HEK293 (cell line): ENCODE results near the gene PTMA.

Source experiments
- CTCF ChIA-PET: fragments of 350-600 bp; formaldehyde crosslinking; extraction: SDS; loops from one replicate; lab custom pipeline; 2021; ENCODE audit warnings: antibody characterized with exemption; lab: Yijun Ruan, JAX
- POLR2A ChIA-PET: fragments of 300-600 bp; formaldehyde crosslinking; extraction: SDS; loops from one replicate; lab custom pipeline; 2020; ENCODE audit warnings: antibody characterized with exemption, inconsistent platforms; lab: Yijun Ruan, JAX
- H3K27ac ChIP-seq: fragments of 200-500 bp; sonication (Bioruptor generic); 2 replicates; pipeline ENCODE4 v1.5.1; 2014; ENCODE audit warnings: low read depth, low read length, control low read depth, inconsistent platforms; ENCODE audit errors: extremely low read depth
- H3K36me3 ChIP-seq, 2 experiments: fragments of 200-500 bp in 1 of 2; sonication (Bioruptor generic) in 1 of 2; 1 replicate in 1 of 2; 2 replicates in 1 of 2; pipeline ENCODE4 v1.5.1; 2014 to 2017; ENCODE audit warnings: inconsistent platforms in 2 of 2, low read length in 2 of 2; ENCODE audit not compliant: control insufficient read depth in 2 of 2, insufficient read depth in 1 of 2
- H3K4me1 ChIP-seq: fragments of 200-500 bp; sonication (Bioruptor generic); 2 replicates; pipeline ENCODE4 v1.5.1; 2014; ENCODE audit warnings: mild to moderate bottlenecking, low read length, inconsistent platforms; ENCODE audit not compliant: control insufficient read depth, insufficient read depth
- H3K4me3 ChIP-seq: 2 replicates; pipeline ENCODE4 v1.5.1; 2011; ENCODE audit warnings: low read depth, mild to moderate bottlenecking, control low read depth, low read length, moderate library complexity
- H3K9me3 ChIP-seq: fragments of 200-500 bp; sonication (Bioruptor generic); 2 replicates; pipeline ENCODE4 v1.5.1; 2014; ENCODE audit warnings: low read depth, low read length, inconsistent platforms; ENCODE audit not compliant: control insufficient read depth, insufficient read depth
- GLIS2 ChIP-seq: fragments of 450-650 bp; formaldehyde crosslinking; IDR thresholded peaks from 2 replicates; pipeline ENCODE4 v1.5.1; 2016; ENCODE audit warnings: missing biosample characterization, missing genetic modification characterization
- HOXA7 ChIP-seq: sonication (generic); formaldehyde crosslinking; IDR thresholded peaks from 2 replicates; pipeline ENCODE4 v1.8.1; 2022; ENCODE audit warnings: missing genetic modification reagents, borderline replicate concordance
- SALL2 ChIP-seq: fragments of 450-650 bp; formaldehyde crosslinking; IDR thresholded peaks from 2 replicates; pipeline ENCODE4 v1.5.0; 2017; ENCODE audit warnings: missing biosample characterization, mild to moderate bottlenecking, missing genetic modification characterization, borderline replicate concordance
- SCRT1 ChIP-seq: fragments of 450-650 bp; formaldehyde crosslinking; IDR thresholded peaks from 2 replicates; pipeline ENCODE4 v1.5.1; 2016; ENCODE audit warnings: missing biosample characterization, missing genetic modification characterization, borderline replicate concordance
- SCRT2 ChIP-seq: fragments of 450-650 bp; formaldehyde crosslinking; IDR thresholded peaks from 2 replicates; pipeline ENCODE4 v1.5.1; 2016; ENCODE audit warnings: missing biosample characterization, missing genetic modification characterization
- ZFHX2 ChIP-seq: fragments of 450-650 bp; formaldehyde crosslinking; conservative IDR thresholded peaks from 2 replicates; pipeline ENCODE4 v1.5.1; 2016; ENCODE audit warnings: missing biosample characterization, missing genetic modification characterization
- ZNF10 ChIP-seq: fragments of 450-650 bp; formaldehyde crosslinking; IDR thresholded peaks from 2 replicates; pipeline ENCODE4 v1.5.1; 2017; ENCODE audit warnings: missing biosample characterization, missing genetic modification characterization
- ZNF169 ChIP-seq: fragments of 450-650 bp; formaldehyde crosslinking; IDR thresholded peaks from 2 replicates; pipeline ENCODE4 v1.5.1; 2016; ENCODE audit warnings: missing biosample characterization, missing genetic modification characterization
- ZNF211 ChIP-seq: fragments of 450-650 bp; formaldehyde crosslinking; IDR thresholded peaks from 2 replicates; pipeline ENCODE4 v1.5.1; 2016; ENCODE audit warnings: low read depth, missing biosample characterization, missing genetic modification characterization
- ZNF223 ChIP-seq: fragments of 450-650 bp; formaldehyde crosslinking; IDR thresholded peaks from 2 replicates; pipeline ENCODE4 v1.5.1; 2016; ENCODE audit warnings: missing biosample characterization, missing genetic modification characterization
- ZNF350 ChIP-seq: fragments of 450-650 bp; formaldehyde crosslinking; IDR thresholded peaks from 2 replicates; pipeline ENCODE4 v1.5.0; 2017; ENCODE audit warnings: missing biosample characterization, mild to moderate bottlenecking, missing genetic modification characterization
- ZNF48 ChIP-seq: fragments of 450-650 bp; formaldehyde crosslinking; IDR thresholded peaks from 2 replicates; pipeline ENCODE4 v1.5.1; 2016; ENCODE audit warnings: missing biosample characterization, missing genetic modification characterization
- ZNF510 ChIP-seq: fragments of 450-650 bp; formaldehyde crosslinking; IDR thresholded peaks from 2 replicates; pipeline ENCODE4 v1.5.1; 2018; ENCODE audit warnings: mild to moderate bottlenecking, missing genetic modification characterization, missing biosample characterization; ENCODE audit not compliant: insufficient replicate concordance
- ZNF521 ChIP-seq: fragments of 450-650 bp; formaldehyde crosslinking; IDR thresholded peaks from 2 replicates; pipeline ENCODE4 v1.5.1; 2017; ENCODE audit warnings: missing biosample characterization, mild to moderate bottlenecking, missing genetic modification characterization
- ZNF529 ChIP-seq: fragments of 450-650 bp; formaldehyde crosslinking; IDR thresholded peaks from 2 replicates; pipeline ENCODE4 v1.5.1; 2017; ENCODE audit warnings: missing genetic modification characterization, missing biosample characterization; ENCODE audit not compliant: insufficient replicate concordance
- ZNF621 ChIP-seq: fragments of 450-650 bp; formaldehyde crosslinking; IDR thresholded peaks from 2 replicates; pipeline ENCODE4 v1.5.1; 2017; ENCODE audit warnings: missing biosample characterization, missing genetic modification characterization
- ZNF623 ChIP-seq: fragments of 450-650 bp; formaldehyde crosslinking; IDR thresholded peaks from 2 replicates; pipeline ENCODE4 v1.5.1; 2016; ENCODE audit warnings: missing biosample characterization, missing genetic modification characterization
- ZNF830 ChIP-seq: fragments of 450-650 bp; IDR thresholded peaks from 2 replicates; pipeline ENCODE4 v1.5.0; 2018; ENCODE audit warnings: missing biosample characterization, missing genetic modification characterization, low read depth, mild to moderate bottlenecking, moderate library complexity
- ZSCAN23 ChIP-seq: fragments of 450-650 bp; formaldehyde crosslinking; IDR thresholded peaks from 2 replicates; pipeline ENCODE4 v1.5.1; 2016; ENCODE audit warnings: missing biosample characterization, missing genetic modification characterization
- ZXDB ChIP-seq: fragments of 450-650 bp; formaldehyde crosslinking; IDR thresholded peaks from 2 replicates; pipeline ENCODE4 v1.5.1; 2016; ENCODE audit warnings: missing biosample characterization, missing genetic modification characterization
- TF ChIP-seq, protein P1 (sequence below): fragments of 450-650 bp; formaldehyde crosslinking; IDR thresholded peaks from 2 replicates; pipeline ENCODE4 v1.5.1; 2016; ENCODE audit warnings: missing biosample characterization, missing genetic modification characterization, borderline replicate concordance
- TF ChIP-seq, protein P2 (sequence below): fragments of 450-650 bp; formaldehyde crosslinking; IDR thresholded peaks from 2 replicates; pipeline ENCODE4 v1.5.1; 2016; ENCODE audit warnings: missing biosample characterization, missing genetic modification characterization
- TF ChIP-seq, protein P3 (sequence below): fragments of 450-650 bp; formaldehyde crosslinking; IDR thresholded peaks from 2 replicates; pipeline ENCODE4 v1.5.1; 2016; ENCODE audit warnings: missing biosample characterization, missing genetic modification characterization
- TF ChIP-seq, protein P4 (sequence below): IDR thresholded peaks from 2 replicates; pipeline ENCODE4 v1.6.1; 2011; ENCODE audit warnings: mild to moderate bottlenecking, low read depth, low read length, borderline replicate concordance
- TF ChIP-seq, protein P5 (sequence below): fragments of 450-650 bp; formaldehyde crosslinking; IDR thresholded peaks from 2 replicates; pipeline ENCODE4 v1.5.1; 2017; ENCODE audit warnings: missing biosample characterization, missing genetic modification characterization

PTMA gene

DNA sequence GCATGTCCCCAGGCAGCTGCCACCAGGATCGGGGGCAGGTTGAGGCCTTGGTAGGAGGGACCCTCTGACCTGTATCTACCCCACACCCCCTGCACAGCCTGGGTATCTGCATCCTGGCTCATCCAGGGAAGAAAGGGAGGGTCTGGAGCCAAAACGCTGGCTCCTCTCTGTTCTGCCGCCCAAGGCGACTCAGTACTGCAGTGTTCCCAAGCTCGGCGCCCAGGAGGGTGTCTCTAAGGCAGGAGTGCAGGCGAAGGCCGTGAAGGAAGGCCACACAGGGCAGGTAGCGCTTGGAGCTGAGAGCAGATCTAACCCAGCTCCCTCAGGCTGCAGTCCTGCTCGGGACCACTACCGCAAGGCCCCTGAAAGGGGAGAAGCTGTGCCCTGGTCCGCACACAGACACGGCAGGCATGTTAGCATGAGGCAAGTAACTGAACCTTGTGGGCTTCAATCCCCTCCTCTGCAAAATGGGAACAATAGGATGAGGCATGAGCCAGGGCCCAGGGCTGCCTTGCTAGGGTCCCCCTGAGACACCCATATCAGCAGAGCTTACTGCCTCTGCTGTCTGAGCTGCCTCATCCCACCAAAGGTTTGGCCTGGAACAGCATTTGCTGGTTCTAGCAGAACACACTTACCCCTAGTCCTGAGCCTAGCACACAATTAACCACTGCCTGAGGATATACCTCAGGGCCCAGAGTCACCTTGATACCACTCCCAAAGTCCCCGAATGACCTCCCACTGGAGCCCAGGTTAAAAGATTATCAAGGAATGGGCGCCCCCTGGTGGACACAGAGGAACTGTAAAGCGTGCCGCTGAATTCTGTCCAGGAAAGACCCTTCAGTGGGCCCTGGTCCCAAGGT, 6.5 kb downstream of the PTMA start:
- ChIA-PET CTCF (interaction anchor here (0.6 to 5.8 kb wide), 37 partner anchors 9 to 853 kb away, joined by 3 to 182 read pairs (median 6); partner anchors contain the start of gene COPS7B), POLR2A (interaction anchor here (0.6 to 2.5 kb wide), 12 partner anchors 8 to 251 kb away, joined by 3 to 29 read pairs (median 4); partner anchors contain the start of genes NCL and PDE6D)
- no peaks in the 10 kb centered on the region for H3K9me3 ChIP-seq
- H3K4me3 ChIP-seq, result no peak overlapping the region
- H3K36me3 ChIP-seq, result peaks cover 6 to 45% of the 10 kb centered on the region in 2 experiments; a peak in 2 of 3 replicates
- peak overlapping the region; percentile 32 for H3K27ac ChIP-seq
- peaks cover 10% of the 10 kb centered on the region for H3K4me1 ChIP-seq
- TF ChIP-seq ZNF623 (tag by site-specific recombination) (no peak), SCRT1 (tag by site-specific recombination) (no peak), ZNF211 (tag by site-specific recombination) (no peak), ZSCAN23 (no peak), ZNF169 (tag by site-specific recombination) (no peak), ZNF830 (tag by site-specific recombination) (no peak), ZNF621 (tag by site-specific recombination) (no peak), ZNF223 (tag by site-specific recombination) (no peak), ZNF48 (tag by site-specific recombination) (no peak), ZNF529 (tag by site-specific recombination) (no peak), ZNF521 (no peak), ZNF350 (tag by site-specific recombination) (no peak), ZXDB (tag by site-specific recombination) (no peak), ZFHX2 (tag by site-specific recombination) (no peak), ZNF510 (tag by site-specific recombination) (no peak), SALL2 (tag by site-specific recombination) (no peak), SCRT2 (tag by site-specific recombination) (no peak), ZNF10 (tag by site-specific recombination) (no peak), HOXA7 (CRISPR knock-in tag) (no peak), GLIS2 (peak; percentile 44; the same call in 1 of the 2 replicates)
- TF ChIP-seq, protein P1, sequence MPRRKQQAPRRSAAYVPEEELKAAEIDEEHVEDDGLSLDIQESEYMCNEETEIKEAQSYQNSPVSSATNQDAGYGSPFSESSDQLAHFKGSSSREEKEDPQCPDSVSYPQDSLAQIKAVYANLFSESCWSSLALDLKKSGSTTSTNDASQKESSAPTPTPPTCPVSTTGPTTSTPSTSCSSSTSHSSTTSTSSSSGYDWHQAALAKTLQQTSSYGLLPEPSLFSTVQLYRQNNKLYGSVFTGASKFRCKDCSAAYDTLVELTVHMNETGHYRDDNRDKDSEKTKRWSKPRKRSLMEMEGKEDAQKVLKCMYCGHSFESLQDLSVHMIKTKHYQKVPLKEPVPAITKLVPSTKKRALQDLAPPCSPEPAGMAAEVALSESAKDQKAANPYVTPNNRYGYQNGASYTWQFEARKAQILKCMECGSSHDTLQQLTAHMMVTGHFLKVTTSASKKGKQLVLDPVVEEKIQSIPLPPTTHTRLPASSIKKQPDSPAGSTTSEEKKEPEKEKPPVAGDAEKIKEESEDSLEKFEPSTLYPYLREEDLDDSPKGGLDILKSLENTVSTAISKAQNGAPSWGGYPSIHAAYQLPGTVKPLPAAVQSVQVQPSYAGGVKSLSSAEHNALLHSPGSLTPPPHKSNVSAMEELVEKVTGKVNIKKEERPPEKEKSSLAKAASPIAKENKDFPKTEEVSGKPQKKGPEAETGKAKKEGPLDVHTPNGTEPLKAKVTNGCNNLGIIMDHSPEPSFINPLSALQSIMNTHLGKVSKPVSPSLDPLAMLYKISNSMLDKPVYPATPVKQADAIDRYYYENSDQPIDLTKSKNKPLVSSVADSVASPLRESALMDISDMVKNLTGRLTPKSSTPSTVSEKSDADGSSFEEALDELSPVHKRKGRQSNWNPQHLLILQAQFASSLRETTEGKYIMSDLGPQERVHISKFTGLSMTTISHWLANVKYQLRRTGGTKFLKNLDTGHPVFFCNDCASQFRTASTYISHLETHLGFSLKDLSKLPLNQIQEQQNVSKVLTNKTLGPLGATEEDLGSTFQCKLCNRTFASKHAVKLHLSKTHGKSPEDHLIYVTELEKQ (tag by site-specific recombination), result no peak
- TF ChIP-seq, protein P2, sequence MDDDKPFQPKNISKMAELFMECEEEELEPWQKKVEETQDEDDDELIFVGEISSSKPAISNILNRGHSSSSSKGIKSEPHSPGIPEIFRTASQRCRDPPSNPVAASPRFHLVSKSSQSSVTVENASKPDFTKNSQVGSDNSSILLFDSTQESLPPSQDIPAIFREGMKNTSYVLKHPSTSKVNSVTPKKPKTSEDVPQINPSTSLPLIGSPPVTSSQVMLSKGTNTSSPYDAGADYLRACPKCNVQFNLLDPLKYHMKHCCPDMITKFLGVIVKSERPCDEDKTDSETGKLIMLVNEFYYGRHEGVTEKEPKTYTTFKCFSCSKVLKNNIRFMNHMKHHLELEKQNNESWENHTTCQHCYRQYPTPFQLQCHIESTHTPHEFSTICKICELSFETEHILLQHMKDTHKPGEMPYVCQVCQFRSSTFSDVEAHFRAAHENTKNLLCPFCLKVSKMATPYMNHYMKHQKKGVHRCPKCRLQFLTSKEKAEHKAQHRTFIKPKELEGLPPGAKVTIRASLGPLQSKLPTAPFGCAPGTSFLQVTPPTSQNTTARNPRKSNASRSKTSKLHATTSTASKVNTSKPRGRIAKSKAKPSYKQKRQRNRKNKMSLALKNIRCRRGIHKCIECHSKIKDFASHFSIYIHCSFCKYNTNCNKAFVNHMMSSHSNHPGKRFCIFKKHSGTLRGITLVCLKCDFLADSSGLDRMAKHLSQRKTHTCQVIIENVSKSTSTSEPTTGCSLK (tag by site-specific recombination), result no peak
- TF ChIP-seq, protein P3, sequence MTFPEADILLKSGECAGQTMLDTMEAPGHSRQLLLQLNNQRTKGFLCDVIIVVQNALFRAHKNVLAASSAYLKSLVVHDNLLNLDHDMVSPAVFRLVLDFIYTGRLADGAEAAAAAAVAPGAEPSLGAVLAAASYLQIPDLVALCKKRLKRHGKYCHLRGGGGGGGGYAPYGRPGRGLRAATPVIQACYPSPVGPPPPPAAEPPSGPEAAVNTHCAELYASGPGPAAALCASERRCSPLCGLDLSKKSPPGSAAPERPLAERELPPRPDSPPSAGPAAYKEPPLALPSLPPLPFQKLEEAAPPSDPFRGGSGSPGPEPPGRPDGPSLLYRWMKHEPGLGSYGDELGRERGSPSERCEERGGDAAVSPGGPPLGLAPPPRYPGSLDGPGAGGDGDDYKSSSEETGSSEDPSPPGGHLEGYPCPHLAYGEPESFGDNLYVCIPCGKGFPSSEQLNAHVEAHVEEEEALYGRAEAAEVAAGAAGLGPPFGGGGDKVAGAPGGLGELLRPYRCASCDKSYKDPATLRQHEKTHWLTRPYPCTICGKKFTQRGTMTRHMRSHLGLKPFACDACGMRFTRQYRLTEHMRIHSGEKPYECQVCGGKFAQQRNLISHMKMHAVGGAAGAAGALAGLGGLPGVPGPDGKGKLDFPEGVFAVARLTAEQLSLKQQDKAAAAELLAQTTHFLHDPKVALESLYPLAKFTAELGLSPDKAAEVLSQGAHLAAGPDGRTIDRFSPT (tag by site-specific recombination), result no peak
- TF ChIP-seq, protein P4, sequence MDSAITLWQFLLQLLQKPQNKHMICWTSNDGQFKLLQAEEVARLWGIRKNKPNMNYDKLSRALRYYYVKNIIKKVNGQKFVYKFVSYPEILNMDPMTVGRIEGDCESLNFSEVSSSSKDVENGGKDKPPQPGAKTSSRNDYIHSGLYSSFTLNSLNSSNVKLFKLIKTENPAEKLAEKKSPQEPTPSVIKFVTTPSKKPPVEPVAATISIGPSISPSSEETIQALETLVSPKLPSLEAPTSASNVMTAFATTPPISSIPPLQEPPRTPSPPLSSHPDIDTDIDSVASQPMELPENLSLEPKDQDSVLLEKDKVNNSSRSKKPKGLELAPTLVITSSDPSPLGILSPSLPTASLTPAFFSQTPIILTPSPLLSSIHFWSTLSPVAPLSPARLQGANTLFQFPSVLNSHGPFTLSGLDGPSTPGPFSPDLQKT, result no peak
- TF ChIP-seq, protein P5, sequence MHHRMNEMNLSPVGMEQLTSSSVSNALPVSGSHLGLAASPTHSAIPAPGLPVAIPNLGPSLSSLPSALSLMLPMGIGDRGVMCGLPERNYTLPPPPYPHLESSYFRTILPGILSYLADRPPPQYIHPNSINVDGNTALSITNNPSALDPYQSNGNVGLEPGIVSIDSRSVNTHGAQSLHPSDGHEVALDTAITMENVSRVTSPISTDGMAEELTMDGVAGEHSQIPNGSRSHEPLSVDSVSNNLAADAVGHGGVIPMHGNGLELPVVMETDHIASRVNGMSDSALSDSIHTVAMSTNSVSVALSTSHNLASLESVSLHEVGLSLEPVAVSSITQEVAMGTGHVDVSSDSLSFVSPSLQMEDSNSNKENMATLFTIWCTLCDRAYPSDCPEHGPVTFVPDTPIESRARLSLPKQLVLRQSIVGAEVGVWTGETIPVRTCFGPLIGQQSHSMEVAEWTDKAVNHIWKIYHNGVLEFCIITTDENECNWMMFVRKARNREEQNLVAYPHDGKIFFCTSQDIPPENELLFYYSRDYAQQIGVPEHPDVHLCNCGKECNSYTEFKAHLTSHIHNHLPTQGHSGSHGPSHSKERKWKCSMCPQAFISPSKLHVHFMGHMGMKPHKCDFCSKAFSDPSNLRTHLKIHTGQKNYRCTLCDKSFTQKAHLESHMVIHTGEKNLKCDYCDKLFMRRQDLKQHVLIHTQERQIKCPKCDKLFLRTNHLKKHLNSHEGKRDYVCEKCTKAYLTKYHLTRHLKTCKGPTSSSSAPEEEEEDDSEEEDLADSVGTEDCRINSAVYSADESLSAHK, result peak; percentile 28; the same call in 1 of the 2 replicates
